HG03520 (cell line): ENCODE data around the gene SLC25A6.
"Not testable (repeated sequence)": the region's sequence is repeated elsewhere in the genome, so short reads cannot be mapped to it uniquely, and the experiment has no call there.

Experiments used
- ATAC-seq: cut with Tn5 transposase; IDR thresholded peaks from one replicate; pipeline ENCODE4 v1.9.1; 2021; ENCODE audit warnings: mild to moderate bottlenecking, moderate library complexity; ENCODE audit not compliant: unreplicated experiment

The SLC25A6 gene

GRCh38 chrX:1391707-1392375 is at the start of gene SLC25A6:
SLC25A6 (minus strand) TSS chrX:1392113; CDS start chrX:1392009, 104 bp downstream.
- peak; percentile 95 for ATAC-seq

DNA sequence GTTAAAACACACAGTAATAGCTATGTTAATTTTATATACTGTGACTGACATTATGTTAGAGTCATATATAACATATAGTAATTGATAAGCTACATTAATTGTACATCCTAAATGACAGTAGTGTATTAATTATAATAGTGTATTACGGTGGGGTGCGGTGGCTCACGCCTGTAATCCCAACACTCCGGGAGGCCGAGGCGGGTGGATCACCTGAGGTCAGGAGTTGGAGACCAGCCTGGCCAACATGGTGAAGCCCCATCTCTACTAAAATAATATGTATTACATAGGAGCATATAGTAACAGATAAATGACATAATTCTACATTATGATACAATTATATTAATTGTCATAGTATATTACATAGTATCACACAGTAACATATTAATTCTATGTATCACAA is 48.6 kb upstream of the SLC25A6 start:
- ATAC-seq, result no peak

DNA sequence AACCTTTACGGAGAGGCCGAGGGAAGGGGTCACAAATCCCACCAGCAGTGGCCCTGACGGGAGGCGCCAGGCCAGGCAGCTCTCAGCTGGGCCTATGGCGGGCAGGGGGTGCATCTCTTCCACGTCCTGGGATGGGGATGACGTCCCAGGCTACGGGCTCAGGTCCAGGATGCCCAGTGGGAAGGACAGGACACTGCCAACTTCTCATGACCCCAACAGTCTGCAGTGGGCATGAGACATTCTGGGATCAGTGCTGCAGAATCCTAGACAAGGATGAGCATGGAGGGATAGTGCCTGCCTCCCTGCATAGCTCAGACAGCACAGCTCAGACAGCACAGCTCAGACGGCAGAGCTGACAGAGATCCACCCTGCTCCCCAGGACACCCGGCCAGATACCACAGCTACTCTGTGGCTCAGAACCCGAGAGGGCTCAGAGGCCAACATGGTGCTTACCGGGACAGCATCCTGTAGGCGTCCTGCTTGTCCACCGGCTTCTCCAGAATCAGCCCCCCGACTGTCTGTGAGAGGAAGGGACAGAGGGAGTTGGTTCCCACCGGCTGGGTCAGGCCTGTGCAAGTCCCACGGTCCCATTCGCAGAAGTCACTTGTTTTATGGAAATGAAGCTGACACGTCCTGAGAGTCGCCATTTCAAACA is 43.5 kb upstream of the SLC25A6 start:
- ATAC-seq, result no peak

DNA sequence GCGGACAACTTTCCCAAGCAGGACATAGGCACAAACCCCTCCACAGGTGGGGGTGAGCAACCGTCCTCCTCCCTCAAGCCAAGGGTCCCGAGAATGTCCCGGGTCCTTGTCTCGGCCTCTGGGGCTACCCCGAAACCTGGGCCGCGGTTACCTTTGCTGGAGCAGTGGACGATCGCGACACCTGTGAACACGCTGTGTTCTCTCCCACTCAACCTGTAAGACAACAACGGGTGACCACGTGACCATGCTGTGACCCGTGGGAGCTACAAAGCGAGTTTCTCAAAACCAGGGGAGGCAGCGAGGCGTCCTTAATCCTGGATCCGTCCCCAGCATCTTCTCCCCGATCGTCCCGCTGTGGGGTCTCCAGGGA is 42.9 kb upstream of the SLC25A6 start:
- no peak for ATAC-seq

DNA sequence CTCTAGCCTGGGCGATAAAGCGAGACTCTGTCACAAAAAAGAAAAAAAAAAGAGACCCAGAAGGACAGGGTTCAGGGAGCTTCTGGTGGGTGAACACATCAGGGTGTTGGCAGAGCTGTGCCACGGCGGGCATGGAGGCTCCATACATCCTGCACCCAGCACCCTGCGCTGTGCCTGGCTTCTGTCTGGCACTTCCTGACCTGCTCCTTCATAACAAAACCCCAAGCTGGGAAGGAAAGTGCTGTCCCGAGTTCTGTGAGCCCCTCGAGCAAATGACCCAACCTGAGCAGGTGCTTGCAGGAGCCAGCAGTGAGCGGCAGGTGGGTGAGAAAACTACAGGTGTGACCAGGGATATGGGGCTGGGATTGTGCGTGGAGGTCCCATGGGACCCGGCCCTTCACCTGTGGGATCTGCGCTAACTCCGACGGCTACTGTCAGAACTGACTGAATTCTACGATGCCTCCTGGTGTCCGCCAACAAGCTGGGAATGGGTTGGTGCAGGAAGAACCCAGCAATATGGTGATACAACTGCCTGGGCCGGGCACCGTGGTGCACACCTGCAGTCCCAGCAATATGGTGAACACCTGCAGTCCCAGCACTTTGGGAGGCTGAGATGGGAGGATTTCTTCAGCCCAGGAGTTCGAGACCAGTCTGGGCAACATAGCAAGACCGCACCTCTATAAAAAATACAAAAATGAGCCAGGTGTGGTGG is 41.9 kb upstream of the SLC25A6 start:
- no peak for ATAC-seq

DNA sequence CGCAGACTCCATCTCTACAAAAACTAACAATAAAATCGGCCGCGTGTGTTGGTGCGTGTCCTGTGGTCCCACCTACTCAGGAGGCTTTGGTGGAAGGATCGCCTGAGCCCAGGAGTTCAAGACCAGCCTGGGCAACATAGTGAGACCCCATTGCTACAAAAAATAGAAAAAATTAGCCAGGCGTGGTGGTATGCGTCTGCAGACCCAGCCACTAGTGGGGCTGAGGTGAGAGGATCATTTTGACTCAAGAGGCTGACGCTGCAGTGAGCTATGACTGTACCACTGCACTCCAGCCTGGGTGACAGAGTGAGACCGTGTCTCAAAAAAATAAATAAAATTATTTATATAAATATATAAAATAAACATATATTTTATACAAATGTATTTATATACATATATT is 38.5 kb upstream of the SLC25A6 start:
- ATAC-seq, result no peak

GRCh38 chrX:1427756-1428155 is 35.8 kb upstream of the SLC25A6 start:
- no peak for ATAC-seq

DNA sequence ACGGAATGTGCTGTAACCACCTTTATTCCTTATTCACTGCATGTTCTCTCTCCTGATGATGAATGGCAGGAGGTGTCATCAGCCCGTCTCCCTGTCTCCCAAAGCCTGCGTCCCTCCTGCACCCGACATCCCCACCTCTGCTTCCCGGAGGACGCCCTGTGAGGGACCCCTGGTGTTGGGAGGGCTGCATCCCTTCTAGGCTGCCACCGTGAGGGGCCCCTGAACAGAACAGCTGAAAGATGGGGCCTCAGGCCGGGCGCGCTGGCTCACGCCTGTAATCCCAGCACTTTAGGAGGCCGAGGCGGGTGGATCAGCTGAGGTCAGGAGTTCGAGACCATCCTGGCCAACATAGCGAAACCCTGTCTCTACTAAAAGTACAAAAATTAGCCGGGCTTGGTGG is 34.4 kb upstream of the SLC25A6 start:
- ATAC-seq, result not testable (repeated sequence)

DNA sequence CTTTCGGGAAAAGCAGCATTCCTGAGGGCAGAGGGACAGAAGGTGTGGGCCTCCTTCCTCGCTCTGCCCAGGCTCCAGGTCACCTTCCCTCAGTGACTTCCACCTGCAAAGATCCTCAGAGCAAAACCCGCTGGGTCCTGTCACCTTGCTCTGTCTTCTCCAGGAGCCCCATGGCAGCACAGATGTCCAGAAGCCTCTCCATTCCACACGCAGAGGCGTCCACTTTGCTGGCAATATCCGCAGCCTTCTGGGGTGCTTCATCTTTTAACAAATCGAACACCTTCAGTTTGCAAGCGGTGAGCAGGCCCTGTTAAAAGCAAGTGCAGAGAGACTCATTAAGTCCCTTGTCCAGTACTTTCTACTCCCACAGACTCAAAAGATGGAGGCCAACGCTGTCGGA is 33.5 kb upstream of the SLC25A6 start:
- ATAC-seq, result no peak

DNA sequence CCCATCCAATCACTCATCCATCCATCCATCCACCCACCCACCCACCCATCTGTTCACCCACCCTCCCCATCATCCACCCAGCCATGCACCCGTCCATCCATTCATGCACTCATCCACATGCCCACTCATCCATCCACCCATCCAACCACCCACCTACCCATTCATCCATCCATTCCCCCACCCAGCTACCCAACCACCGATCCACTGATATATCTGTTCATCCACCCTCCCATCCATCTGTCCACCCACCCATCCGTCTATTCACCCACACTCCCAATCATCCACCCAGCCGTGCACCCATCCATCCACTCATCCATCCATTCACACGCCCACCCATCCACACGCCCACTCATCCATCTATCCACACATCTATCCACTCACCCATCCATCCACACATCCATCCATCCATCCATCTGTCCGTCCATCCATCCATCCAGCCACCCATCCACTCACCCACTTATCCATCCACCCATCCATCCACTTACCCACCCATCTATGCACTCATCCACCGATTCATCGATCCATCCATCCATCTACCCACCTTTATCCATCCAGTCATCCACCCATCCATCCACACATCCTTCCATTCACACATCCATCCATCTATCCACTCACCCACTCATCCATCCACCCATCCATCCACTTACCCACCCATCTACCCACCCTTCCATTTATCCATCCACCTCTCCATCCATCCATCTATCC is 32.4 kb upstream of the SLC25A6 start:
- no peak for ATAC-seq

- no peak for ATAC-seq
These were observed 31.3 kb upstream of the SLC25A6 start for GRCh38 chrX:1423215-1423614.

- ATAC-seq, result no peak
These were observed 30.2 kb upstream of the SLC25A6 start for GRCh38 chrX:1422135-1422465.

GRCh38 chrX:1421433-1422134 is 29.7 kb upstream of the SLC25A6 start:
- ATAC-seq, result no peak

GRCh38 chrX:1420371-1420770 is 28.5 kb upstream of the SLC25A6 start:
- no peak for ATAC-seq

- ATAC-seq, result no peak
These were observed 27.8 kb upstream of the SLC25A6 start for GRCh38 chrX:1419545-1420355.

- ATAC-seq, result no peak
These were observed 27.1 kb upstream of the SLC25A6 start for GRCh38 chrX:1418901-1419544.

DNA sequence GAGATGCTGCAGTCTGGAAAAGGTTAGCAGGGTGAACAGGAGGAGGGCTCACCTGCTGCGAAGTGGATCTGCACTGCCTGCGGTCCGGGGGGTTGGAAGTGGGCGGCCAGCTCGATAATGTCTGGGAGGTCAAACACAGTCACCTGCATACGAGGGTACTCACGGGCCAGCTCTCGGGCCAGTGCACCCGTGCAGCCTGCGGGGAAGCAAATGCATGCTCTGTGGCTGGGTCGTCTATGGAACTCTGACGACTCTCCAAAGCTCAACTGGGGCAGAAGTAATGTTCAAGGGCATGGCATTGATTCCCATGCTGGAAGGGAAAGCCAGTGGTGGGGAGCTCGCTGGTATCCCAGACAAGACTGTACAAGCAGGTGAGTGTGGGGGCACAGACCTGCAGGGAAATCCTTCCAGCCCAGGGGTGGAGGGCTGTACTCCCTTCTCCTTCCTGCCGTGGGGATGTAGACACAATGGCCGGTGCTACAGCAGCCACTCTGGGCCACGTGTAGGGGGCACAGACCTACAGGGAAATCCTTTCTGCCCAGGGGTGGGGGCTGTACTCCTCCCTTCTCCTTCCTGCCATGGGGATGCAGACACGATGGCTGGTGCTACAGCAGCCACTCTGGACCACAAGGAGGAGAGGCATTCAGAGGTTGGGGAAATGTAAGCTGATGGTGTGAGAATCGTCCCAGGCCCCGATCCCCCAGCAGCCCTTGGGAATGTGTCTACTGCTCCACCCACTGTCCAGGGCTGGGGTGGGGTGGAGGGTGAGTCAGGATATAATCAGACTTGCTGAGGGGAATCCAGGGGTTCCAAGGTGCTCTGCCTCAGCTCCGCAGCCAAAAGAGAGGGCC is 26.2 kb upstream of the SLC25A6 start:
- ATAC-seq, result no peak

- no peak for ATAC-seq
These were observed 25.2 kb upstream of the SLC25A6 start for GRCh38 chrX:1416965-1417760.
